ENCODE data around the gene COL4A3.

COL4A3 gene

DNA sequence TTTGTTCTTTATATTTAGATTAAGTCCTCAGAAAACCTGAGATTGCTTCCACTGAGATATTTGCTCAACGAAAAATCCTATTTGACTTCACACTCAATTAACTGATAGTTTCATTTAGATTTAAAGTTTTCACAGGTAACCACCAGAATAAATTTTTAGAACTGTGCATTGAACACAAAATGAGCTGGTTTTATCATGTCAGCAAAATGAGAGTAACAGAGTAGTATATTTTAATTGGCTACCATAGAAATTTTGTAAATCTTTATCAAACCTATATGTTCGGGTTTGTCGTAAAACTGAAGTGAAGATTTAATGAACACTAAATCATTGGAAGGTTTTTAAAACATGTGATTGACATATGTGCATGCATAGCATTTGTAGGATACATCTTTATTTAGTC is 127.9 kb downstream of the COL4A3 start:
- no peak for DNase-seq (ENCODE audit: low spot score)

DNA sequence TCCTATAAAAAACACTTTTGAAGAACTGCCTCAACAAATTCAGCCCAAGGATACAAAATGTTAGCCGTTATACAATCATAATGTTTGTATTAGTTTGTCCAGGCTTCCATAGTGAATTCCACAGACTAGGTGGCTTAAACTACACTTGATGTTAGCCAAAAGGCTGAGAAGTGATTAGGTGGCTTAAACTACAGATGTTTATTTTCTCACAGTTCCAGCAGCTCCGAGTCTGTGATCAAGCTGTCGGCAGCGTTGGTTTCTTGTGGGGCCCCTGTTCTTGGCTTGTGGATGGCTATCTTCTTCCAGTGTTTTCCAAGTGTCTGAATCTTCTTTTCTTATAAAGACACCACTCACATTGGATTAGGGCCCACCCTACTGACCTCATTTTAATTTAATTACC is 129.1 kb downstream of the COL4A3 start:
- no peak for DNase-seq (ENCODE audit: low spot score)

DNA sequence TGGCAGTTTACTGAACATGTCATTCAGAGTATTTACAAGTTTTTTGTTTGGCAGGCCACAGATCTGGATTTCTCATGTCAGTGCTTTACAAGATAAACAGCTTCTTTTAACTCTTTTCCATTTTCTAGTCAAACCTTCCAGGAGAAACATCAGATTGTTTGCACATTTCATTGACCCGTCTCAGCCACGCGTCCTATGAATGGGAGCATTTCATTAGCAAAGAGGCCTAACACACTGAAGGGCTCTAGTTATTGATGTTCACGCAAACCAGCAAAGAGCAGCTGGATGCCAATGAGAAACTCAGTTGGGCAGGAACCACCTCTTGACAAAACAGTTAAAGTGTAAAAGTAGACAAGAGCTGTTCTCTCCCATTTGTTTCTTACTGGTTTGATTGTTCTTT is 131.4 kb downstream of the COL4A3 start:
- DNase-seq (ENCODE audit: low spot score): no peak

DNA sequence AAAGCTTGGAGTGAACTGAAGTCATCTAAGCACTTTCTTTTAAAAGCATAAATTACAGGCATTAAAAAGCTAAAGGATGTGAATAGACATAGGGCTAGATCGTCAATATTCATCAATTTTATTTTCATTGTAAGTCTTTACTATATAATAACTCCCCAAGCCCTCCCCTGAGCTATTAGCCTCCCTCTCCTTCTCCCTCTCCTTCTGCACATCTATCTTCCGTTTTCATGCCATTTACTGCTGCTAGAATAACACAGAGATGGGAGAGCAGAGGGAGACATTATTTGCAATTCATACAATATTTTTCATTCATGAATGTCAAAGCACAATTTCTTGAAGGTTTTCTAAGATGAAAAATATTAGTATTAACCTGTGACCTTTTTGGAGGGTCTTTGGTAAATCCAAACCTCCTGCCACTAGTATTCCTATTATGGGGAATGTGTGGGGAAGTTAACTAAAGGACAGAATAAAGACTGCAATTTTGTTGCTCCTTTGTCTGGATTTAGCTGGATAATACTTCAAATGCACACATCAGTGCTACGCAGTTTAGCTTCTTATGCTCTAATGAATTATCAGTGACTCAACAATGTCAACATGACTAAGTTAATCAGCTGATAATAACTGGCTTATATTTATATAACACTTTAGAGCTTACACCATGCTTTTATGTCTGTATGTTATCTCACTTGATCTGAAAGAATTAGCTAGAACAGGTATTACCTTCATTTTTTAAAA is 132.4 kb downstream of the COL4A3 start:
- no peak for DNase-seq (ENCODE audit: low spot score)

DNA sequence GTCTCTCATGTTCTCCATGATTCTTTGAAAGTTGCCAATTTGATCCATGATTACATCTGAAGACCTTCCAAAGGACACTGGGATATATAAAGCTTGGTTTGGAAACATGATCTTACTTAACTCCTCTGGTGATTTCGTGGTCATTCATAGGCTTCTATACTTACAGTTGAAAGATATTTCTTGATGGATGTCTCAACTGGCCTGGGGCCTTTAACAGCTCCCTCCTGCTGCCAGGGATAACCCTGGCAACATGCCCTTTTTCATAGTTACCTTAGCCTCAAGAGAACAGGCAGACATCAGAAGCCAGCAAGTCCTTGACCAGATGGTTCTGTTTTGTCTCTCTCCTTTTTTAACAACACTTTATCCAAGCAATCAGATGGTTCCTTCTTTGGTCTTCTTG is 137.1 kb downstream of the COL4A3 start:
- no peak for DNase-seq (ENCODE audit: low spot score)

DNA sequence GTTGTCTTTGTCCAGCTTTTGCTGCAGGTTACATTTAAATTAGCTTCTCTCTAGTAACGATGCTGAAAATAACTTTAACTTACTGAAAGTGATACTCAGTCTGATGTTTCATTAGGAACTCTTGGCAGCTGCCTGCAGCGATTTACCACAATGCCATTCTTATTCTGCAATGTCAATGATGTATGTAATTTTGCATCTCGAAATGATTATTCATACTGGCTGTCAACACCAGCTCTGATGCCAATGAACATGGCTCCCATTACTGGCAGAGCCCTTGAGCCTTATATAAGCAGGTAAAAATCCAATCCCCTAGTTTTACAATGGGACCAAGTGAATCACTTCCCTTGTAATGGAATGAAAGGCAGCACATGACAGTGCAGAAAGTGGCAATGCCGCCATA is 144.4 kb downstream of the COL4A3 start:
- no peak for DNase-seq (ENCODE audit: low spot score)

DNA sequence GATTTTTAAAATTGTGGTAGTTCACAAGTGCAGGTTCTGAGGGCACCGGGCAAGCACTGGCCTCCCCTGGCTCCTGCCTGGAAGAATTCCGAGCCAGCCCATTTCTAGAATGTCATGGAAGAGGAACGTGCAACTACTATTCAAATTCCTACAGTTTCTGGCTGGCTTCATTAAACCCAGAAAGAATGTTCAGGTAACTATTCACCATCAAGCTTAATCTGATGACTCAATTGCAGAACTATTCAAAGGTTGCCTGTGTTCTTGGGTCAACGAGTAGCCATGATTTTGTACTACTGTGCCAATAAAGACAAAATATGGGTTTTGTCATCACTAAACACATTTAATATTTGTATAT is 146.3 kb downstream of the COL4A3 start:
- no peak for DNase-seq (ENCODE audit: low spot score)

DNA sequence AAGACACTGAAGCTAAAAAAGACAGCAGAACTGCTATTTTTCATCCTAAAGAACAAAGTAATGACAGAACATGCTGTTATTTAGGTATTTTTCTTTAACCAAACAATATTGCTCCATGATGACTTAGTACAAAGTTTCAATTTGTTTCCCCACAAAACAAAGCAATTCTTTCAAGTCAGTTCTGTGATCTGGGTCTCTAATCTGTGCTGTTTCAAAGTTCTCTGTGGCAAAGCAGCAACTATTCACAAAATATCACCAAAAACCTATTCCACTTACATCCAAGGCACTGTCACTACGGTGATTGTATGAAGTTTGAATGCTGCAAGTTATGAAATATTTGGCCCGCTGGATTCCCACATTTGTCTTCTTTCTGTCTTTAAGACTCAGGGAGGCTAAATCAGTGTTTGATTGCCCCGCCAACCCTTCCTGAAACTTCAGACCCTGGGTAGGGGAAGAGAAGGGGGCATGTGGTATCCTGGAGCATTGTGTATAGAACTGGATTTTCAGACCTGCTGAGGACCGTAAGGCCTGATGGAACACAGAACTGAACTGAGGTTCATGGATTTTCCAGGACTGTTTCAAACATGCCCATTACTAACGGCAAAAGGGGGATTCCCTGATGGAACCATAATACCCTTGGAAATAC is 147.6 kb downstream of the COL4A3 start:
- DNase-seq (ENCODE audit: low spot score): no peak

DNA sequence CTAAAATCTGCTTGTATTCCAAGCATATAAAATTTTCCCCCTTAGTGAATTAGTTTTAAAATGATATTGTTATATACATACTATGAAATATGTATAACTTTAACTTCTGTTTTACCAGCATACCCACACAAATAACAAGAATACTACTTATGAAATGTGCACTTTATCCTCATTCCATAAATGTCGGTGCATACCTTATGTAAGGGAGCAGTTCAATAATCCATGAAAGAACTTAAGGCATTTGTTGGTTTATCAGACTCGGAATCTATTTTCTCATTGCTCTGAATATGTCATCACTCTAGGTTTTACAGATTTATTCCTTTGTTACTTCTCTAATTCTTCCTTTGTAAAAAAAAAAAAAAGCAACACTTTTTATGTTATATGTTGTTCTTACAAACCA is 148.2 kb downstream of the COL4A3 start:
- DNase-seq (ENCODE audit: low spot score): no peak

DNA sequence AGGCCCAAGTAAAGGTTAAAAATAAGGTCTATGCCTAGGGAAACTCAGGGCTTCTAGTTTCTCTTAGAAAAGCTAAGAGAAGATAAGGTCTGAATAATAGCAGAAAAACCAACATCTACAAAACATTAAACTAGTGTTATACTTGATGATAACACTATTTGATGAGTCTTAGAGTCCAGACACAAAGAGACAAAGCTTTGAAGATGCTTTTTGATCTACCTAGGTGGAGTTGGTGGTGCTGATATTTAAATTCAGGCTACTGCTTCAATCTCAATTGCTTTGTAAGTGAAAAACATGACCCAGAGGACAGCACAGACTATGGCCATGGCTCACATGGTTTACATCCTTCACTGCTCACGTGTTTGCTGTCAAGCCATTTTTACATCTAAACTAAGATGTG is 148.9 kb downstream of the COL4A3 start:
- no peak for DNase-seq (ENCODE audit: low spot score)

DNA sequence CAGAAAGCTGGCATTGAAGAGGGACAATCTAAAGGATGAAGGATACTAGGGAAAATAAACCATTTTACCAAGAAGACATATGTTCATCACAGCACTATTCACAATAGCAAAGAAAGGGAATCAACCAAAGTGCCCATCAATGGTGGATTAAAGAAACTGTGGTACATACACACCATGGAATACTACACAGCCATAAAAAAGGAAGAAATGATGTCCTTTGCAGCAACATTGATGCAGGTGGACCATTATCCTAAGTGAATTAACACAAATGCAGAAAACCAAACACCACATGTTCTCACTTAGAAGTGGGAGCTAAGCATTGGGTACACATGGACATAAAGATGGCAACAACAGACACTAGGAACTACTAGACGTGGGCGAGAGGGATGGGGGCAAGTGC is 153.4 kb downstream of the COL4A3 start:
- no peak for DNase-seq (ENCODE audit: low spot score)

DNA sequence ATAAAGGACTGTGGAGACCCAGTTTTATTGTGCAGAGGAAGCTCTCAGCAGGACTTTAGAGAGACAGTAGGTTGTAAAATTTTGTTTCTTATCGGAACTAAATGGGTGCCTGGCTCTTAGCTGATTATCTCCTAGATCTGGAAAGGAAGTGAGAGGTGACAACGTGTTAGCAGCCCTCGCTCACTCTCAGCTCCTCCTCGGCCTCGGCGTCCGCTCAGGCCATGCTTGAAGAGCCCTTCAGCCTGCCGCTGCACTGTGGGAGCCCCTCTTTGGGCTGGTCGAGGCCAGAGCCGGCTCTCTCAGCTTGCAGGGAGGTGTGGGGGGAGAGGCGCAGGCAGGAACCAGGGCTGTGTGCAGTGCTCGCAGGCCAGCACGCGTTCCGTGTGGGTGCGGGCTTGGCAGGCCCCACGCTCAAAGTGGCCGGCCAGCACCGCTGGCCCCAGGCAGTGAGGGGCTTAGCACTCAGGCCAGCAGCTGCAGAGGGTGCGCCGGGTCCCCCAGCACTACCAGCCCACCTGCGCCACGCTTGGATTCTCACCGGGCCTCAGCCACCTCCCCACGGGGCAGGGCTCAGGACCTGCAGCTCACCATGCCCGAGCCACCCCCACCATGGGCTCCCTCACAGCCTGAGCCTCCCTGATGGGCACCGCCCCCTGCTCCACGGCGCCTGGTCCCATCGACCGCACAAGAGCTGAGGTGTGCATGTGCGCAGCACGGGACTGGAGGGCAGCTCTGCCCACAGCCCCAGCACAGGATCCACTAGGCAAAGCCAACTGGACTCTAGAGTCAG is 156.1 kb downstream of the COL4A3 start:
- no peak for DNase-seq (ENCODE audit: low spot score)

DNA sequence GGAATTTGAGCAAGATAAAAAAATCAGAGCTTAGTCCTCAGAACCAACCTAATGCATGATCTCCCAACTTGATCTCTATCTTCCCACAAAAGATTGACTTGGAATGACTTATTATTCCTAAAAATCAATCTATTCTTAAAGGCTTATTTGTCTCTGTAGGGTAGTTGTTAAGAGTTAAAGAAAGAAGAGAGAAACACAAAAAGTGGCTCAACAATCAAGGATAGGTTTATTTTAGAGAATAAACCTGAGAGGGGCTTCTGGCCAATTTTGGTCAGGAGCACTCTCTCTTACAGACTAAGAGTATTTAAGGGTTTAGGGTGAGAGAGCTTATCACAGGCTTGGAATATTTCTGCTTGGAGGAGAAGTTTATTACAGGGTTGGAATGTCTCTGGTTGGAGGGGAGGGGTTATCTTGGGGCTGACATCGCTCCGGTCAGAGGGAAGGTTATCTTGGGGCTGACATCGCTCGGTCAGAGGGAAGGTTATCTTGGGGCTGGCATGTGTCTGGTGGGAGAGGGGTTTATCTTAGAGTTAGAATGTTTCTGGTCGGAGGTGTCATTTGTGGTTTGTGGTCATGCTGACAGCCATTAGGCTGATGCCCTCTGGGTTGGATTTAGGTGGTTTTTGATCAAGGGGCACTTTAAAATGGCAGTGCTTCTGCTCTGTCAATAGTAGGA is 158.2 kb downstream of the COL4A3 start:
- DNase-seq (ENCODE audit: low spot score): no peak

DNA sequence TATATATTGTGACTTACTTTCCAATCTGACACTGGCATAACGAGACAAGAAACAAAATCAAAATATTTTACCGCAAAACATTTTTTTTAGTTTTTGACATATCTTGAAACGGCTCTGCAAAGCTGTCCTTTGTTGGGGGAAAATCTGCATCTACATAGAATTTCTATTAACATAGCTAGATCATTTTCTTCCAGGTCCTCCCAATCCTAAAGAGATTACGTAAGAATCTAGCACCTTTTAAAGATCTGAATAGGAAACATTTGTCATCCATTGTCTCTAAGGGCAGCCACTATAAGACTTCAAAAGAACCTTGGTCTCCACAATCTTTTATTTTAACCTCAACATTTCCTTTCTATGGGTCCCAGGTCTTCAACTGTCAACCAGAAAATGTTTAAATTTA is 159.4 kb downstream of the COL4A3 start:
- DNase-seq (ENCODE audit: low spot score): no peak

DNA sequence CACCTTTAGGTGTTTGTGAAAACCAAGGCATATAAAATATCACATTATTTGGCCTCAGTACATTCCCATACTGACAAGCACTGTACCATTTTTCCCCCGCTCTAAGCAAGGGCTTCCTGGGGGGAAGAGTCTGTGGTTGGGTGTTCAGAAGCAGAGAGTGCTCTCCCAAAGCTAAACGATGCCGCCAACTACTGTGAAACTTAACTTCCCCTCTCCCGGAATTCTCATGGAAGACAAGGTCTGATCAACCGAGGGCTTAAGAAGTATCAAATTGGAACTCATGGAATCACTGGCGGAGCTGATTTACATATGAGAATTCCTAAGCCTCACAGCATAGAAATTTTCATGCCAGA is 160.2 kb downstream of the COL4A3 start:
- no peak for DNase-seq (ENCODE audit: low spot score)

DNA sequence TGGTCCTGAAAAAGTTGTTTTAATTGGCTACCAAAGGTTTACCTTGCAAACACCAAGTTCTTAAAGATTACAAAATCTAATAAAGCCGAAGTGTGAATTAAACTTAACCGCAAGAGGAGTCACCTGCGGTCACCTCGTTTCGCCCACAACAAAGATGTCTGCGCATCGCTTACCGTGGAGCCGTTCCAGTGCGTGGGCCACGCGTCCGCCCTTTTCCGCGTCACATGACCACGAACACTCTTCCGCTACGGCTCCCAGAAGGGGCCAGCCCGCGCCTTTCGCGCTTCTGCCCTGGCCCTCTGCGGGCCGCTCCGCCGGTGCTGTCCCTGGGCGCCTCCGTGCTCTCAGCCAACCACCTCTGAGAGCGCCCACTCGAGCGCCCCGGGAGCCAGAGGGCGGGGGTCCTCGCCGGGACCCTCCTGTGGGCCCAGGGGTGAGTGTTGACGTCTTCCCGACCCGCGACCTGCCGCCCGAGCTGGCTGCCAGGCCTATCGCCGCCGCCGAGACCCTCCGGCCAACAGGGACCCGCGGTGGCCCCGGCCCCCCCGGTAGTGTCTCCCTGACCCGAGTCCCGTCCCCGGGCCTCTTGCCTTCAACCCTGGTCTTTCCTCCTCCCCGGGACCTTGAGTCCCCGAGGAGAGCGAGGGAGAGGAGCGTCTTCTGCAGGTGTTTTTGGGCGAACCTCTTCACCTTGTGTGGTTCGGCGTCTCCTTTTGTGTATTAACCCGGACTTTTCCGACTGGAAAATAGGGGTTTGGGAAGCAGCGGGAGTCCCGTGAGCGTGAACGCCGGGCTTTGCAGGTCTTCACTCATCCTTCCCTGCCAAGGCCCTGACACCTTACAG is 160.8 kb downstream of the COL4A3 start, which contains the start of gene MFF:
MFF (plus strand) TSS at position 257 of the 844 bp plus-strand sequence. CDS start 5,415 bp downstream, outside the sequence.
- DNase-seq (ENCODE audit: low spot score): peak; percentile 94

DNA sequence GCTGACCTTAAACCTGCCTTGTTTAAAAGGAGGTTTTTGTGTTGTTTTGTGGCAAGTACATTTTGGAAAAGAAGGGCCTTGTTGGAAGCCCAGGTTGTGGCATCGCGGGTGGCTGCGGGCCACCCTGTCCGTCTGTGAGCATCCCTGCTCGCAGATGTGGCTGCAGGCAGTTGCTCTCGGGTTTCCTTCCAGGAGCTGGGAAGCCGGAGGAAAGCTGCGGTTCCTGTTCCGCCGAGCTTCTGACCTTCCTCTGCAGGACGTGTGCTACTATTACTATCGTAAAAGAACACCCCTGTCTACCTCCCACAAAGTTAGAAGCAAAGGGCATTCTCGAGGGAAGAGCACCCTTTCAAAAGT is 161.4 kb downstream of the COL4A3 start:
- DNase-seq (ENCODE audit: low spot score): no peak

DNA sequence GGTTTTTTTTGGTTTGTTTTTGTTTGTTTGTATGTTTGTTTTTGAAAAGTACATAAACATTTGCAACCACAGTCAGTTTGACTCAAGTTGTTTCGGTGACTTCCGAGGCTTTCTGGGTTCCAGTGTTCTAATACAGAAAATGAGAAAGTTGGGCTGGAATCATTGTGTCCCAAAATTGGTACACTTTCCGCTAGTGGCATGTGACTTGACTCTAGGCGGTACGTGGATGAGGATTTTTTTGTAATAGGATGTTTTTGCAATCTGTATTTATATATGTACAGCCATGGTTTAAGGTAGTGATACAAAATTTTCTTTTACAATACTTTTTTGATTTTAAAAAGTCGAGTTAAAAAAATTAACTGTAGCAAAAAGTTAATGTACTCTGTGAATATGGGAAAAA is 162.4 kb downstream of the COL4A3 start:
- no peak for DNase-seq (ENCODE audit: low spot score)

DNA sequence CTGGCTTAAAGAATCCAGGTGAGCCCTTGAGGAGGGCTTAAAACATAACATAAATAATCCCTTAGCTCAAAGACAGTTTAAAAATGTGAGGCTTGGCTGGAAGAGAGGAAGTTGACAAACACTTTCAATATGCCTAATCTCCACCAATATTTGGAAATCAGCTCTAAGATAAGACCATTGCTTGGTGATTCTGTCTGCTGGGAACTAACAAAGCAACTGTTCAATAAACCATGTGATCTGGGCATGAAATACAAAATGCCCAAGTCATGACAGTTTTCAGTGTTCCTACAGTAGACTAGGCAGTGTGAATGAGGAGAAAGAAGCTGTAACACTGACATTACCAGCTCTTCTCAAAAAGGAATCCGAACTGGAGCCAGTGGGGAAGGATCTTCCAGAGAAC is 171.3 kb downstream of the COL4A3 start:
- DNase-seq (ENCODE audit: low spot score): peak; percentile 55

DNA sequence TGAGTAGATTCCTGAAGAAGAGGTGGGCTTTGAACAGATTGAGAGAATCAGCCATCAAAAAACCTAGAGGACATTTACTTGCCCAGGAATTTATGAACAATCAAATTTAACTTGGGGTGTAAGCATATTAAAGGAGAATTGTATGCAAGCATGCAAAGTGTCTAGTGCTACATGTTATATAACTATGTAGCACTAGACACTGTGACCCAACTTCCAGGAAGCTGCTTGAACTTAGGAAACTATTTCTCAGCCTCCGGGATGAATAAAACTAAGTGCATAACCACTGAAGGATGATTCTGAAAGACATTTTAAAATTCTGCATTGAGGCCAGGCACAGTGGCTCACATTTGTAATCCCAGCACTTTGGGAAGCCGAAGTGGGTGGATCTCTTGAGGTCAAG is 173.0 kb downstream of the COL4A3 start:
- DNase-seq (ENCODE audit: low spot score): no peak

DNA sequence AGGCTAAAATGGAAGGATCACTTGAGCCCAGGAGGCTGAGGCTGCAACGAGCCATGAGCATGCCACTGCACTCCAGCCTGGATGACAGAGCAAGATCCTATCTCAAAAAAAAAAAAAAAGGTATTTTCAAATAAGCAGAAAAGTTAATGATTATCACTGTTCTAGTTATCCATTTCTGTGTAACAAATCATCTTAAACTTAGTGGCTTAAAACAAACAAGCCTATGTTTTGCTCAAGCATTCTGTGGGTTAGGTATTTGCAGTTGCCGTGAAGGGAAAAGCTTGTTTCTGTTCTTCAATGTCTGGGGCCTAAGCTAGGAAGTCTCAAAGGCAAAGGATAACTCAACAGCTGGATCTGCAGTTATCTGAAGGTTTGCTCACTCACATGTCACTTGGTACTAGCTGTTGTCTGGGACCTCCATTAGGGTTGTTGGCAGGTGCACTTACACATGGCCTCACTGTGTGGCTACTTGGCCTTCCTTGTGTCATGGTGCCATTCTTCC is 174.7 kb downstream of the COL4A3 start:
- DNase-seq (ENCODE audit: low spot score): no peak

DNA sequence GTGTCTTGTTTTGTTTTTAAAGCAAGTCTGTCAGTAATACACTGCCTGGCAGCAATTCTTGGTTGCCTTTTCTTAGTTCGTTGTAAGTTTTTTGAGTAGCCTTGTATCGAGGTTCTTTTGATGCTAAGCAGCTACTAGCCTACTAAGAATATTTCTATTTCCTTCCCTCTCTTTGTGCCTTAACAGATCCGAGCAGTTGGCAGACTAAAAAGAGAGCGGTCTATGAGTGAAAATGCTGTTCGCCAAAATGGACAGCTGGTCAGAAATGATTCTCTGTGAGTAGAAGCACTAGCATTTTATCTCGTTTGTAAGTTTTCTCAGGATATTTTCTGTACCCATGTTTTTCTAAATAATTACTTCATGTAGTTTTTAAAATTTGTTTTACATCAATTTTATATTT is 175.7 kb downstream of the COL4A3 start:
- DNase-seq (ENCODE audit: low spot score): no peak
